OCI-LY1 (cell line): ENCODE data around the gene C22orf15.

Experiments used
- EZH2 ChIP-seq: fragments of 200-600 bp; sonication (generic), shearing (Covaris generic); IDR thresholded peaks from 2 replicates; pipeline ENCODE4 v1.8.0; 2017; ENCODE audit warnings: borderline replicate concordance, mixed run types, mild to moderate bottlenecking, antibody characterized with exemption, low read length, moderate library complexity, mixed read lengths
- TF ChIP-seq, protein P1 (sequence below): fragments of 200-600 bp; sonication (generic), shearing (Covaris generic); IDR thresholded peaks from 2 replicates; pipeline ENCODE4 v1.5.1; 2017; ENCODE audit warnings: mild to moderate bottlenecking, antibody characterized with exemption, low read length, moderate library complexity, mixed read lengths

GRCh38 chr22:23774922-23775436, 12.2 kb downstream of the C22orf15 start:
- TF ChIP-seq EZH2: no peak
- TF ChIP-seq, protein P1, sequence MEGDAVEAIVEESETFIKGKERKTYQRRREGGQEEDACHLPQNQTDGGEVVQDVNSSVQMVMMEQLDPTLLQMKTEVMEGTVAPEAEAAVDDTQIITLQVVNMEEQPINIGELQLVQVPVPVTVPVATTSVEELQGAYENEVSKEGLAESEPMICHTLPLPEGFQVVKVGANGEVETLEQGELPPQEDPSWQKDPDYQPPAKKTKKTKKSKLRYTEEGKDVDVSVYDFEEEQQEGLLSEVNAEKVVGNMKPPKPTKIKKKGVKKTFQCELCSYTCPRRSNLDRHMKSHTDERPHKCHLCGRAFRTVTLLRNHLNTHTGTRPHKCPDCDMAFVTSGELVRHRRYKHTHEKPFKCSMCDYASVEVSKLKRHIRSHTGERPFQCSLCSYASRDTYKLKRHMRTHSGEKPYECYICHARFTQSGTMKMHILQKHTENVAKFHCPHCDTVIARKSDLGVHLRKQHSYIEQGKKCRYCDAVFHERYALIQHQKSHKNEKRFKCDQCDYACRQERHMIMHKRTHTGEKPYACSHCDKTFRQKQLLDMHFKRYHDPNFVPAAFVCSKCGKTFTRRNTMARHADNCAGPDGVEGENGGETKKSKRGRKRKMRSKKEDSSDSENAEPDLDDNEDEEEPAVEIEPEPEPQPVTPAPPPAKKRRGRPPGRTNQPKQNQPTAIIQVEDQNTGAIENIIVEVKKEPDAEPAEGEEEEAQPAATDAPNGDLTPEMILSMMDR: no peak
